ENCODE measurements around the gene PCDH1. TPM values are rescaled to one million over a fixed set of nuclear protein-coding genes. Genes with fewer than 3 reads are reported as not detected.

The PCDH1 gene
- total RNA-seq, 1 donor from 2014 or later = 42.4 TPM

DNA sequence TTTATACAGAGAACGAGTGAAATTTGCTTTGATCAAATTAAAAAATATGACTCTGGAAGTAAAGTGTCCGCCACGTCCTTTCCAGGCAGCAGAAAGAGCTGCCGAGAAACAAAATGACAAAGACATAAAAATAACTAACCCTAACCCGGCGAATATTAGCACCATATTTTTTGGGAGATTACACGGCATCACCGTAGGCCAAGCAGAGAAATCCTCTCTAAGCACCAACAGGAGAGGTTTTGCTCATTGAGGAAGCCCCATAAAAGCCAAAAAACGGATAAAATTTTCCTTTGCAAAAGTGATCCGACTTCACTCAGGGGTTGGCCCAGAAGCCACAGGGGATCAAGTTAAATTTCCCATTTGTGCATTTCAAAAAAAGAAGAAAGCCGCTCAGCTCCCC is 70.9 kb downstream of the PCDH1 start:
- DNase-seq (ENCODE audit: low read depth) = no peak
- Histone ChIP-seq H3K4me3 (ENCODE audit: low read depth, low read length) (no peak overlapping the region), H3K36me3 (ENCODE audit: control insufficient read depth, insufficient read depth, low read length) (no peaks in the 10 kb centered on the region), H3K27me3 (ENCODE audit: control insufficient read depth, insufficient read depth, low read length) (peaks cover 62% of the 10 kb centered on the region)
- TF ChIP-seq, protein P1, sequence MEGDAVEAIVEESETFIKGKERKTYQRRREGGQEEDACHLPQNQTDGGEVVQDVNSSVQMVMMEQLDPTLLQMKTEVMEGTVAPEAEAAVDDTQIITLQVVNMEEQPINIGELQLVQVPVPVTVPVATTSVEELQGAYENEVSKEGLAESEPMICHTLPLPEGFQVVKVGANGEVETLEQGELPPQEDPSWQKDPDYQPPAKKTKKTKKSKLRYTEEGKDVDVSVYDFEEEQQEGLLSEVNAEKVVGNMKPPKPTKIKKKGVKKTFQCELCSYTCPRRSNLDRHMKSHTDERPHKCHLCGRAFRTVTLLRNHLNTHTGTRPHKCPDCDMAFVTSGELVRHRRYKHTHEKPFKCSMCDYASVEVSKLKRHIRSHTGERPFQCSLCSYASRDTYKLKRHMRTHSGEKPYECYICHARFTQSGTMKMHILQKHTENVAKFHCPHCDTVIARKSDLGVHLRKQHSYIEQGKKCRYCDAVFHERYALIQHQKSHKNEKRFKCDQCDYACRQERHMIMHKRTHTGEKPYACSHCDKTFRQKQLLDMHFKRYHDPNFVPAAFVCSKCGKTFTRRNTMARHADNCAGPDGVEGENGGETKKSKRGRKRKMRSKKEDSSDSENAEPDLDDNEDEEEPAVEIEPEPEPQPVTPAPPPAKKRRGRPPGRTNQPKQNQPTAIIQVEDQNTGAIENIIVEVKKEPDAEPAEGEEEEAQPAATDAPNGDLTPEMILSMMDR (IDR thresholded peaks at IDR 0.05; ENCODE audit: insufficient read depth, low read length, poor library complexity, severe bottlenecking) = no peak

DNA sequence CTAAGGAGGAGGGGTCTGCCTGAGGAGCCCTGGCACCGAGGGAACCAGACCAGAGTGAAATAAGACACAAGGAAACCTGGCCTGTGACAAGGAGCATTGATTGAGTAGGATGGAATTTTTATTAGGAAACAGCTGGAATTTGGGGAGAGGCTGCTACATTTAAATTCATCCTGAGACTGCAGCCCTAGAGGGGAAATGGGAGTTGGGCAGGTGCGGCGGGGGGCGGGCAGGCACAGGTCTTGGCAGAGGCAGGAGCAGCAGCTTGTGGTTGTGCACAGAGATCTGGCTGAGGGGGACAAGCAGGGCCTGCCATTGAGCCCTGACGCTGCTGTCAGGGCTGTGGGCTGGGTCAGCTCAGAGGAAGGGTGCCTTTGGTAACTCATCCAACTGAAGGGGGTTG is 71.6 kb downstream of the PCDH1 start:
- peaks cover 55% of the 10 kb centered on the region for H3K27me3 ChIP-seq (ENCODE audit: control insufficient read depth, insufficient read depth, low read length)
- H3K36me3 ChIP-seq (ENCODE audit: control insufficient read depth, insufficient read depth, low read length) = no peaks in the 10 kb centered on the region
- no peak for DNase-seq (ENCODE audit: low read depth)
- TF ChIP-seq, protein P1 (IDR thresholded peaks at IDR 0.05; ENCODE audit: insufficient read depth, low read length, poor library complexity, severe bottlenecking) = no peak
- H3K4me3 ChIP-seq (ENCODE audit: low read depth, low read length) = no peak overlapping the region

DNA sequence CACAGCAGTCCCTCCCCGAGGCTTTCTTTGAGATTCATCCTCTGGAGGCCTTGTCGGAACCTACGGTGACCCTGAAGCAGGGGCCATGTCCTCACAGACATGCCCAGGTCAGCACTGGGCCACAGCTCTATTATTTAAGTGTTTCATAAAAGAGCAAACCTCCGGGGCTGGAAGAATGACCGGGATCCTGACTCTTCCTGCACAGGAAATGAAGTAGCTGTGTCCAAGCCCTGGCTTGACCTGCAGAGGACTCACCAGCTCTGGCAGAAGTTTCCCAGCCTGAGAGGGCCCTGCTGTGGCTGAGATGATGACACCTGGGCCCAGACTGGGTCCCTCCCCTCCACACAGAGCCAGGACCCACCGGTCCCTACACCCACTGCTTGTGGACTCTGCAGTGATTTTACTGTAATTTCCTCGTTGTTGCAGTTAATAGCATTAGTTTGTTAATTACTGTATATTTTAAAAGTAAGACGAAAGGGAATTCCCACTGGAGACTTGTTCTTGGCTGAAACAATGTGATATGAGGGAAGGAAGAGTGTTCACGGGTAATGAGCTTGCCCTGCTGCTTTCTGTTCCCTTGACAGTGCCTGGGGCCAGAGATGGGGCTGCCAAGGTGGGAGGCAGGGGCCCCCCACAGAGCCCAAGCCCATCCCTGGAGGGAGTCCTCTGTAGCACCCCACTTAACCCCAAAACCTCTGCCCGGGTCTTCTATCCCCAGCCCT is 72.2 kb downstream of the PCDH1 start:
- no peak for DNase-seq (ENCODE audit: low read depth)
- Histone ChIP-seq H3K4me3 (ENCODE audit: low read depth, low read length) (no peak overlapping the region), H3K27me3 (ENCODE audit: control insufficient read depth, insufficient read depth, low read length) (peaks cover 49% of the 10 kb centered on the region)

DNA sequence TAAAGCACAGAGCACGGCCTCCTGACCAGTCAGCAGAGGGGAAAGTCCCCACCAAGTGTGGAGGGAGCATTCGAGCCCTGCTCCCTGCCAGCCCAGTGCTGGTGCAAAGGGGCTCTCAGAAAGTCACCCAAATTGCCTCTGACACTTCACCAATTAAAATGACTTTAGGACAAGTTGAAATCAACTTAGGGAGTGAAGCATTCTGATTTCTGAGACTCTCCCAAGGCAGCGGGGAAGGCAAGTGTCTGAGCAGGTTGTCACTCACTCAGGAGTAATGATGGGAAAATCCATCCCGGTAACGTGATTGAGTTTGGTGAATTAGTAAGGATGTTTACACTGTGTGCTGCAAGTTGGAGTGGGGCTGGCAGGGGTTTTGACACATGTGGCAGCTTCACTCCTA is 73.7 kb downstream of the PCDH1 start:
- TF ChIP-seq, protein P1 (IDR thresholded peaks at IDR 0.05; ENCODE audit: insufficient read depth, low read length, poor library complexity, severe bottlenecking) = no peak
- H3K27me3 ChIP-seq (ENCODE audit: control insufficient read depth, insufficient read depth, low read length) = peaks cover 36% of the 10 kb centered on the region
- no peak overlapping the region for H3K4me3 ChIP-seq (ENCODE audit: low read depth, low read length)
- DNase-seq (ENCODE audit: low read depth) = no peak
- H3K36me3 ChIP-seq (ENCODE audit: control insufficient read depth, insufficient read depth, low read length) = no peaks in the 10 kb centered on the region

More for the DNA sequence above, 72.2 kb downstream of the PCDH1 start:
- TF ChIP-seq, protein P1 (IDR thresholded peaks at IDR 0.05; ENCODE audit: insufficient read depth, low read length, poor library complexity, severe bottlenecking) = no peak
- H3K36me3 ChIP-seq (ENCODE audit: control insufficient read depth, insufficient read depth, low read length) = no peaks in the 10 kb centered on the region

Other genes with a start within 250 kb of the PCDH1 start
- gene HDAC3, start 241.6 kb downstream of the PCDH1 start, total RNA-seq = 39.7 and 54.2 TPM in 2 replicates
- gene RELL2, start 241.4 kb downstream of the PCDH1 start, total RNA-seq = 7.8 and 12.6 TPM in 2 replicates
- gene FCHSD1, start 227.0 kb downstream of the PCDH1 start, total RNA-seq = 18.1 and 38.5 TPM in 2 replicates
- gene ARAP3, start 196.2 kb downstream of the PCDH1 start, total RNA-seq = 9.2 and 10.8 TPM in 2 replicates
- gene DELE1, start 45.5 kb upstream of the PCDH1 start, total RNA-seq = 62.3 and 74.1 TPM in 2 replicates
- gene PCDH12, start 79.8 kb upstream of the PCDH1 start, total RNA-seq = not detected in 2 replicates
- gene RNF14, start 90.7 kb upstream of the PCDH1 start, total RNA-seq = 68.8 and 95.9 TPM in 2 replicates
- 102 and 164 TPM in 2 replicates for gene GNPDA1, start 134.6 kb upstream of the PCDH1 start, total RNA-seq
- gene NDFIP1, start 230.4 kb upstream of the PCDH1 start, total RNA-seq = 52.1 and 54.3 TPM in 2 replicates

Data from kidney epithelial cell (primary cell).